ENCODE data around the gene CKAP4.

The CKAP4 gene

DNA sequence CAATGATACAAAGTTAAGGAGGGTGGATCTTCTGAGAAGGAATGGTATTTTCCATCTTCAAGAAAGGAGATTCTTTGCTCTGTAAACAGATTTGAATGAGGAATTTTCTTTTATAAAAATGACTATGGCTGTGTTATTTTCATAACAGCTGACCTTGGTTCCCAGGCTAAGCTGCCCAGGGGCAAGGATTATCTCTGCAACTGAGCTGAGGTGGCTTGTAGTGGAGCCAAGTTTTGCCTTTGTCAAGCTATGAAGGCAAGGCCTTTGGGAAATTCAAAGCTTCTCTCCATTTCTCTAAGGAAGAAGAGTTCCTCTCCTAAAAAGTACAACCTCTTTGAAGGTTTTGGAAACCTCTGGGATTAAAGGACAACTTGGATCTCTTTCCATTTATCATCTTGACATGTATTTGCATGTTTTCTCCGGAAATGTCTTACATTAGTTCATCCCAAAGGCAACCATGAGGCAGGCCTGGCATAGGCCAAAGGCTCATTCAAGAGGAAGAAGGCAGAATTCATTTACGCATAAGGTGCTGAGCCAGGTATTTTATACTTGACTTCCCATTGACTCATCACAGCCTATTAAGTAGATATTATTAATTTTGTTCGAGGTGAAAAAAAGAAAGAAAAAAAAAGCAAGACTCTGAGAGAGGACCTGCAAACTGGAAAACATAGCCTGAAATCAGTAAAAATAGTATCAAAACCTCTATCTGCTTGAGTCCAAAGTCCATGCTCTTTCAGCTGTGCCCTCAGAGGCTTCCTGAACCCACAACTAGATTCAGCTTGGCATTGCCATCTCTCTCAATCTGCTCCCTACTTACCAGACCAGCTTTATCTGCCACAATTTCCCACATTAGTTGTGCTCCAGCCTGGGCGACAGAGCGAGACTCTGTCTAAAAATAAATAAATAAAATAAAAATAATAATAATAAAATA lies 24.0 kb upstream of the CKAP4 start:
- H3K36me3 ChIP-seq (ENCODE audit: control insufficient read depth, insufficient read depth, low read length, severe bottlenecking) = no peaks in the 10 kb centered on the region
- peaks cover 5% of the 10 kb centered on the region for H3K4me1 ChIP-seq (ENCODE audit: control insufficient read depth, insufficient read depth, low read length)
- H3K27me3 ChIP-seq (replicated peaks; ENCODE audit: control insufficient read depth, insufficient read depth, low read length) = no peaks in the 10 kb centered on the region
- no peaks in the 10 kb centered on the region for H3K9me3 ChIP-seq (ENCODE audit: control insufficient read depth, low read length)
- H3K4me3 ChIP-seq (ENCODE audit: low read length) = no peak overlapping the region
- no peak for DNase-seq (ENCODE audit: low read depth)
- no peak overlapping the region for H3K9ac ChIP-seq (ENCODE audit: low read length)

DNA sequence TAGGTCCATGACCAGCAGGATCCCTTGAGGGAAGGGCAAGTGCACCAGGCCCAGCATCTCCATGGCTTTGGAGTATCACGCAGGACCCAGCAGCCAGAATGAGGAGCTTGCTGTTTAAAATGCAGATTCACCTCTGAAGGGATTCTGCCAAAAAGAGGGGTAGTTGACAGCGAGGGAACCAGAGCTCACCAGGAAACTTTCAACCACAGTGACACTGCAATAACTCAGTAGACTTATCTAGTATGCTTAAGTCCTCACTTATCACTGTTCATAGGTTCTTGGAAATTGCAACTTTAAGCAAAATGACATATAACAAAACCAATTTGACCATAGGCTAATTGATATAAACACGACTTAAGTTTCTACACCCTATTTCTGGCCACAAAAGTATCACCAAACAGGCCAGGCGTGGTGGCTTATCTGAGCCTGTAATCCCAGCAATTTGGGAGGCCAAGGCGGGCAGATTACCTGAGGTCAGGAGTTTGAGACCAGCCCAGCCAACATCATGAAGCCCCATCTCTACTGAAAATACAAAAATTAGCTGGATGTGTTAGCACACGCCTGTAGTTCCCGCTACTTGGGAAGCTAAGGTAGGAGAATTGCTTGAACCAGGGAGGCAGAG lies 21.4 kb upstream of the CKAP4 start:
- H3K36me3 ChIP-seq (ENCODE audit: control insufficient read depth, insufficient read depth, low read length, severe bottlenecking) = no peaks in the 10 kb centered on the region
- no peak overlapping the region for H3K9ac ChIP-seq (ENCODE audit: low read length)
- no peak for DNase-seq (ENCODE audit: low read depth)
- H3K4me3 ChIP-seq (ENCODE audit: low read length) = no peak overlapping the region
- no peaks in the 10 kb centered on the region for H3K9me3 ChIP-seq (ENCODE audit: control insufficient read depth, low read length)
- no peaks in the 10 kb centered on the region for H3K4me1 ChIP-seq (ENCODE audit: control insufficient read depth, insufficient read depth, low read length)
- H3K27me3 ChIP-seq (replicated peaks; ENCODE audit: control insufficient read depth, insufficient read depth, low read length) = no peaks in the 10 kb centered on the region

DNA sequence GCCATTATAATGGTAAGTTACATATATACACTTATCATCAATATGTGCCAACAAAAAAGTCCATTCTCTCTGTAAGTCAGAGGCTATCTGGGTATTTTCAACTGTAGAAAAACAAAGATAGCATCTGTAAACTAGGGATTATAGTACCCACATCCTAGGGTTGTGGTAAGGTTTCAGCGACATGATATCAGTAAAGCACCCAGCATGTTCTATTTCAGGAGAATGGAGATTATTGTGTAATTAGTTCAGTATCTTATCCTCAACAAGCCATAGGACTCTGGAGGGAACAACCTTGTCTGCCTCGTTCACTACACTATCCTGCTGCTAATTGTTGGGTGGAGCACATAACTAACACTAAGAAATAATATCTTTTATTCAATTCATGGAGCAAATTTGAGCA lies 19.7 kb upstream of the CKAP4 start:
- no peaks in the 10 kb centered on the region for H3K4me1 ChIP-seq (ENCODE audit: control insufficient read depth, insufficient read depth, low read length)
- H3K36me3 ChIP-seq (ENCODE audit: control insufficient read depth, insufficient read depth, low read length, severe bottlenecking) = no peaks in the 10 kb centered on the region
- H3K9ac ChIP-seq (ENCODE audit: low read length) = no peak overlapping the region
- DNase-seq (ENCODE audit: low read depth) = no peak
- no peak overlapping the region for H3K4me3 ChIP-seq (ENCODE audit: low read length)
- H3K27me3 ChIP-seq (replicated peaks; ENCODE audit: control insufficient read depth, insufficient read depth, low read length) = no peaks in the 10 kb centered on the region
- no peaks in the 10 kb centered on the region for H3K9me3 ChIP-seq (ENCODE audit: control insufficient read depth, low read length)

DNA sequence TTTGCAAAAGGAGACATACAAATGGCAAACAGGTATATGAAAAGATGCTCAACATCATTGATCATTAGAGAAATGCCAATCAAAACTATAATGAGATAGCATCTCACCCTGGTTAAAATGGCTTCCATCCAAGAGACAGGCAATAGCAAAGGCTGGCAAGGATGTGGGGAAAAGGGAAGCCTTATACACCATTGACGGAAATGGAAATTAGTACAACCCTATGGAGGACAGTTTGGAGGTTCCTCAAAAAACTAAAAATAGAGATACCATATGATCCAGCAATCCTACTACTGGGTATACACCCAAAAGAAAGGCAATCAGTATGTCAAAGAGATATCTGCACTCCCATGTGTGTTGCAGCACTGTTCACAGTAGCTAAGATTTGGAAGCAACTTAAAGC lies 17.3 kb upstream of the CKAP4 start:
- Histone ChIP-seq H3K9ac (ENCODE audit: low read length) (no peak overlapping the region), H3K36me3 (ENCODE audit: control insufficient read depth, insufficient read depth, low read length, severe bottlenecking) (no peaks in the 10 kb centered on the region), H3K4me3 (ENCODE audit: low read length) (no peak overlapping the region), H3K27me3 (replicated peaks; ENCODE audit: control insufficient read depth, insufficient read depth, low read length) (no peaks in the 10 kb centered on the region), H3K4me1 (ENCODE audit: control insufficient read depth, insufficient read depth, low read length) (no peaks in the 10 kb centered on the region), H3K9me3 (ENCODE audit: control insufficient read depth, low read length) (no peaks in the 10 kb centered on the region)
- DNase-seq (ENCODE audit: low read depth) = no peak

DNA sequence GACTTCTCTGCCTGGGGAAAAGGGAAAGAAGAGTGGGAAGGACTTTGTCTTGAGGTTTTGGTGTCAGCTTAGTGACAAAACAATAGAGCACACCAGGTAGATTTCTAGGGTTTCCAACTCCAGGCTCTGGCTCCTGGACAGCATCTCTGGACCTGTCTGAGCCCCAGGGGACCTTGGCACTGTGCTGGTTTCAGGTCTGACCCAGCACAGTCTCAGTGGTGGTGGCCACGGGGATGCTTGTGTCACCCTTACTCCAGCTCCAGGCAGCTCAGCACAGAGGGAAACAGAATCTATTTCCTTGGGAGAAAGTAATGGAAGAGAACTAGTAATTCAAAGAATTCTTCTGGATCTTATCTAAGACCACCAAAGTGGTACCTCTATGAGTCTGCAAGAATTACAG lies 11.1 kb upstream of the CKAP4 start:
- no peak overlapping the region for H3K4me3 ChIP-seq (ENCODE audit: low read length)
- no peak overlapping the region for H3K9ac ChIP-seq (ENCODE audit: low read length)
- no peaks in the 10 kb centered on the region for H3K27me3 ChIP-seq (replicated peaks; ENCODE audit: control insufficient read depth, insufficient read depth, low read length)
- no peak for DNase-seq (ENCODE audit: low read depth)
- H3K9me3 ChIP-seq (ENCODE audit: control insufficient read depth, low read length) = no peaks in the 10 kb centered on the region
- H3K36me3 ChIP-seq (ENCODE audit: control insufficient read depth, insufficient read depth, low read length, severe bottlenecking) = no peaks in the 10 kb centered on the region
- H3K4me1 ChIP-seq (ENCODE audit: control insufficient read depth, insufficient read depth, low read length) = no peaks in the 10 kb centered on the region

DNA sequence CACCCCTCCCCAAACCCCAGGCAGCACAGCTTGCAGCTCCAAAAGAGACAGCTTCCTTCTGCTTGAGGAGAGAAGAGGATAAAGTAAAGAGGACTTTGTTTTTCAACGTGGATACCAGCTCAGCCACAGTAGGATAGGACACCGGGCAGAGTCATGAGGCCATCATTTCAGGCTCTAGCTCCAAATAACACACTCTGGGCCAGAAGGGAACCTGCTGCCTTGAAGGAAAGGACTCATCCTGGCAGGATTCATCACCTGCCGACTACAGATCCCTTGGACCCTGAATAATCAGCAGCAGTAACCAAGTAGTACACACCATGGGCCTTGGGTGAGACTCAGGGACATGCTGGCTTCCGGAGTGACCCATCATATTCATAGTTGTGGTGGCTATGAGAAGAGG lies 10.4 kb upstream of the CKAP4 start:
- Histone ChIP-seq H3K9me3 (ENCODE audit: control insufficient read depth, low read length) (no peaks in the 10 kb centered on the region), H3K36me3 (ENCODE audit: control insufficient read depth, insufficient read depth, low read length, severe bottlenecking) (no peaks in the 10 kb centered on the region), H3K27me3 (replicated peaks; ENCODE audit: control insufficient read depth, insufficient read depth, low read length) (no peaks in the 10 kb centered on the region), H3K4me1 (ENCODE audit: control insufficient read depth, insufficient read depth, low read length) (no peaks in the 10 kb centered on the region), H3K4me3 (ENCODE audit: low read length) (no peak overlapping the region), H3K9ac (ENCODE audit: low read length) (no peak overlapping the region)
- no peak for DNase-seq (ENCODE audit: low read depth)

DNA sequence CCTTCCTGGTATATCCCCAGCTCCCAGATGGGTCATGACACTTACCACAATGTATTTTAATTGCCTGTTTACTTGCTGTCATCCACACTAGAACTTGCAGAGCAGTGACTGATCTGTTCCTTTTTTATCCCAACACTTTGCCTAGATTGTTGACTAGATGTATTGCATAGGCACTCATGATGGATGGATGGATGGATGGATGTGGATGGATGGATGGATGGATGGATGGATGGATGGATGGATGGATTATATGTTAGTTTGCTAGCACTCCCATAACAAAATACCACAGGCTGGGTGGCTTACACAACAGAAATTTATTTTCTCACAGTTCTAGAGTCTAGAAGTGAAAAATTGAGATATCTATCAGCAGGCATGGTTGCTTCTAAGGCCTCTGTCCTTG lies 8.7 kb upstream of the CKAP4 start:
- H3K27me3 ChIP-seq (replicated peaks; ENCODE audit: control insufficient read depth, insufficient read depth, low read length) = no peaks in the 10 kb centered on the region
- peaks cover 4% of the 10 kb centered on the region for H3K4me1 ChIP-seq (ENCODE audit: control insufficient read depth, insufficient read depth, low read length)
- no peaks in the 10 kb centered on the region for H3K36me3 ChIP-seq (ENCODE audit: control insufficient read depth, insufficient read depth, low read length, severe bottlenecking)
- no peak for DNase-seq (ENCODE audit: low read depth)
- H3K9me3 ChIP-seq (ENCODE audit: control insufficient read depth, low read length) = no peaks in the 10 kb centered on the region
- H3K9ac ChIP-seq (ENCODE audit: low read length) = no peak overlapping the region
- H3K4me3 ChIP-seq (ENCODE audit: low read length) = no peak overlapping the region

DNA sequence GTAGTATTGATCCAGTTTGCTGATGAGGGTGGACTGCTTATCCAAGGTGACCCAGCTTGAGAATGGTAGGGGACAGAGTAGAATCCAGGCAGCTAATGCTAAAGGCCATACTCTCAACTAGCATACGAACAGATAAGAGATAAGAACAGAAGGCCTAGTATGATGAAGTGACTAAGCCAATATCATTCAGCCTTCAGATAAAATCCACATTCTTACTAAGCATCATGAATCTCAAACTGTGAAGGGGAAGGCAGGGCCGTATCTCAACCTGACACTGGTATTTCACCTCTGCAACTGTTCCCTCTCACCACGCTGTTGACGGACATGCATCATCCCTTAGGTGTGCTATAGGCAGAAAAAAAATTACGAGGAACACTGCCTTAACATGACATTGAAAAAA lies 8.1 kb upstream of the CKAP4 start:
- DNase-seq (ENCODE audit: low read depth) = no peak
- no peak overlapping the region for H3K4me3 ChIP-seq (ENCODE audit: low read length)

DNA sequence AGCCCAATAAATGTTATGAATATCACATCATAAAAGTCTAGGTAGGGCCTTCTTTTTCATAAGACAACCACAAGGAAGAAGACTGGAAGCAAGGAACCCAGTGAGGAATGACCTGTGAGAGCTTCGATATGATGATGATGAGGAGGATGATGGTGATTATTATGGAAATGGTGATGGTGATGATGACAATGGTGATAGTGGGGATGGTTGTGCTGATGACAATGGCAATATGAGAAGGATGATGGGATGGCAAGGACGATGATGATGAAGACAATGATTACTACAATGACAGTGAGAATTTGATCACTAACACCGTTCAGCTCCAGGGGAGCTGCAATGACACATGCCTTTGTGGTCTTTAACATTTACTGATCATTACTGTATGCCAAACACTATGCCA lies 7.7 kb upstream of the CKAP4 start:
- Histone ChIP-seq H3K27me3 (replicated peaks; ENCODE audit: control insufficient read depth, insufficient read depth, low read length) (no peaks in the 10 kb centered on the region), H3K9me3 (ENCODE audit: control insufficient read depth, low read length) (no peaks in the 10 kb centered on the region), H3K4me3 (ENCODE audit: low read length) (no peak overlapping the region), H3K36me3 (ENCODE audit: control insufficient read depth, insufficient read depth, low read length, severe bottlenecking) (no peaks in the 10 kb centered on the region), H3K9ac (ENCODE audit: low read length) (no peak overlapping the region), H3K4me1 (ENCODE audit: control insufficient read depth, insufficient read depth, low read length) (peaks cover 4% of the 10 kb centered on the region)
- DNase-seq (ENCODE audit: low read depth) = no peak

More for the DNA sequence above, 8.1 kb upstream of the CKAP4 start:
- H3K27me3 ChIP-seq (replicated peaks; ENCODE audit: control insufficient read depth, insufficient read depth, low read length) = no peaks in the 10 kb centered on the region
- H3K4me1 ChIP-seq (ENCODE audit: control insufficient read depth, insufficient read depth, low read length) = peaks cover 4% of the 10 kb centered on the region
- H3K9me3 ChIP-seq (ENCODE audit: control insufficient read depth, low read length) = no peaks in the 10 kb centered on the region
- H3K9ac ChIP-seq (ENCODE audit: low read length) = no peak overlapping the region
- no peaks in the 10 kb centered on the region for H3K36me3 ChIP-seq (ENCODE audit: control insufficient read depth, insufficient read depth, low read length, severe bottlenecking)

DNA sequence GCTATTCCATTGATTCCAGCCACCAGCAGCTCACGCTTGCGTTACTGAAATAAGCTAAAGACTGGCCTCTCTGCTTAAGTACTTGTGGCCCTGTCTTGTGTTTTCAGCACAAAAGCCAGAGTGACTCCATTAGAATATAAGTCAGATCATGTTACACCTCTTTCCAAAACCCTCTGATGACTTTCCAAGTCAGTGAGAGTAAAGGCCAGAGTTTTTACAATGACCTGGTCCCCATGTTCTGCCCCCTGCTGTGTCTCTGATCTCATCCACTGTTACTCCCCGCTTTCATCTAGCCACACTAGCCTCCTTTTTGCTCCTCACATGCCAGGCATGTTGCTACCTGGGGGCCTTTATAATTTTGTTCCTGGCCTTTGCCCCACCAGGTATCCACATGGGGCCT lies 6.9 kb upstream of the CKAP4 start:
- Histone ChIP-seq H3K9me3 (ENCODE audit: control insufficient read depth, low read length) (no peaks in the 10 kb centered on the region), H3K9ac (ENCODE audit: low read length) (no peak overlapping the region), H3K27me3 (replicated peaks; ENCODE audit: control insufficient read depth, insufficient read depth, low read length) (no peaks in the 10 kb centered on the region), H3K36me3 (ENCODE audit: control insufficient read depth, insufficient read depth, low read length, severe bottlenecking) (no peaks in the 10 kb centered on the region), H3K4me3 (ENCODE audit: low read length) (no peak overlapping the region), H3K4me1 (ENCODE audit: control insufficient read depth, insufficient read depth, low read length) (peaks cover 4% of the 10 kb centered on the region)
- no peak for DNase-seq (ENCODE audit: low read depth)

DNA sequence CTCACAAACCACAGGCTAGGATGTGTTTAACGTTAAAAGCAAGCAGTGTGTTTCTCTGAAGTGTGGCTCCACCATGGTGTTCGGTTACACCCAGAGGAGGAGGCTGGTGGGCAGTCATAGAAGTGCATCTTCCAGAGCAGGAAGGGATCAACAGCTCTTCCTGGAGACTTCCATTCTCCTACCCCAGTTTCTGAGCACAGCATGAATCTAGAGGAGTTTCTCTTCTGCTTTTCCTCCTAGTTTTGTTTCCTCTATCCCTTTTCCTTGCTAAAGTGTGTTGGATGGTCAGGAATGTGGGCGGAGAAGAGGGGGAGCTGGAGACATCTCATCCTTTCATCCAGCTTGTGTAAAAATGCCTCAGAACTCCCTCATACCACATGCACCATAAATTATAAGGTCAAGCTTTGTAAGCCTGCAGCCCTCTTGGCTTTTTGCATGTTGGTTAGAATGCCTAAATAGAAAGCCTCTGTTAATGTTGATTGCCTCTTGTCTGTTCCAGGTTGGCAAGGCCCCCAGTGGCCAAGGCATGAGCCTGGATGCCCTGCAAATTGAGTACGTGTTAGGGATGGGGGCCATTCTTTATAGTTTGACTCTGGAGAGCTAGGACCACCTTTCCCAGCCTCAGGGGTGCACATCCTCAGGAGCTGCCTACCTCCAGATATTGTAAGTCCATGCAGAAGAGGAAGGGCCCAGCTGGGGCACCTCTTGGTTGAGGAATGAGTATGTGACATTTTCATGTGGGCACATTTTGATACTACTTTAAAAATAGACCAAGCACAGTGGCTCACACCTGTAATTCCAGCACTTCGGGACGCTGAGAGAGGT lies 4.0 kb upstream of the CKAP4 start:
- peak; percentile 53 for DNase-seq (ENCODE audit: low read depth)
- Histone ChIP-seq H3K9ac (ENCODE audit: low read length) (no peak overlapping the region), H3K4me1 (ENCODE audit: control insufficient read depth, insufficient read depth, low read length) (peaks cover 14% of the 10 kb centered on the region), H3K4me3 (ENCODE audit: low read length) (no peak overlapping the region), H3K9me3 (ENCODE audit: control insufficient read depth, low read length) (no peaks in the 10 kb centered on the region), H3K36me3 (ENCODE audit: control insufficient read depth, insufficient read depth, low read length, severe bottlenecking) (no peaks in the 10 kb centered on the region), H3K27me3 (replicated peaks; ENCODE audit: control insufficient read depth, insufficient read depth, low read length) (no peaks in the 10 kb centered on the region)
